ENCODE results near the gene PRAC1. TPM values are rescaled to one million over a fixed set of nuclear protein-coding genes. Genes with fewer than 3 reads are reported as not detected.
A peak's percentile ranks its signal among the peaks of the same experiment; 100 is the strongest.

The PRAC1 gene
- total and polyA plus RNA-seq, 2 experiments from 2014 or later, result not detected

DNA sequence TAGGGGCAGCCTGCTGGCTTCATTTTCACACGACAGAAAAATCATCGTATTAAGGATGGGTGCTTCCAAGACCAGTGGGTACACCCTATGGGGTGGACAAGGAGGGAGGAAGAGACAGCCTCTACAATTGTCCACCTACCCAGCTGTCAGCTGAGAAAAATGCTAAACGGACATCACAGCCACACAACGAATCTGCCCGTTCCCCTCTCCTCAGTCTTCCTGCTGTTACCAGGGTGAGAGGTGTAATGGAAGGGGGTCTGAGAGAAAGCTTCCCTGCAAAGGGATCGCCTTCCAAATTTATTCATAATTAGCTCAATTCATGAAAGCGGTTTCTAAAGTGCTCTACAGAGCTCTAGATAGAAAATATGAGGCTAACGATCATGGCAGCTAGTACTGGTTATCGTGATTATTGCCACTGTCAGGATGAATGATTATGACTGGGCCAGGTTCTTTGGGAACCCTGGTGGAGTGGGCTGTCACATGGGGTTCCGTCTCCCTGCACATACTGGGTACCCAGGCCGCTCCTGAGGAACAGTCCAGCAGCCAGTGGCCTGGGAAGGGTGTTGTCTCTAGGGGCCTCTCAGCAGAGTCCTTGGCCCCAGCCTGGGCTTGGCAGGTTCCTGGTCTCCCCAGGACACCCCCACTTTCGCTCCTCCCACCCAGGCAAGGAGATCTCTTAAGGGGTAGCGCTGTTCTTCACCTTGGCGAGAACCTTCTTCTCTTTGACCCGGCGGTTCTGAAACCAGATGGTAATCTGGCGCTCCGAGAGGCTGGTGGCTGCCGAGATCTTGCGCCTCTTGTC lies 4.0 kb upstream of the PRAC1 start:
- peaks cover 6% of the 10 kb centered on the region for H3K4me1 ChIP-seq (ENCODE audit: low read depth)
- peaks cover 100% of the 10 kb centered on the region for H3K27me3 ChIP-seq
- no peaks in the 10 kb centered on the region for H3K36me3 ChIP-seq
- no peak overlapping the region for H3K4me3 ChIP-seq
- H3K27ac ChIP-seq, result no peak overlapping the region
- TF ChIP-seq, protein P1, sequence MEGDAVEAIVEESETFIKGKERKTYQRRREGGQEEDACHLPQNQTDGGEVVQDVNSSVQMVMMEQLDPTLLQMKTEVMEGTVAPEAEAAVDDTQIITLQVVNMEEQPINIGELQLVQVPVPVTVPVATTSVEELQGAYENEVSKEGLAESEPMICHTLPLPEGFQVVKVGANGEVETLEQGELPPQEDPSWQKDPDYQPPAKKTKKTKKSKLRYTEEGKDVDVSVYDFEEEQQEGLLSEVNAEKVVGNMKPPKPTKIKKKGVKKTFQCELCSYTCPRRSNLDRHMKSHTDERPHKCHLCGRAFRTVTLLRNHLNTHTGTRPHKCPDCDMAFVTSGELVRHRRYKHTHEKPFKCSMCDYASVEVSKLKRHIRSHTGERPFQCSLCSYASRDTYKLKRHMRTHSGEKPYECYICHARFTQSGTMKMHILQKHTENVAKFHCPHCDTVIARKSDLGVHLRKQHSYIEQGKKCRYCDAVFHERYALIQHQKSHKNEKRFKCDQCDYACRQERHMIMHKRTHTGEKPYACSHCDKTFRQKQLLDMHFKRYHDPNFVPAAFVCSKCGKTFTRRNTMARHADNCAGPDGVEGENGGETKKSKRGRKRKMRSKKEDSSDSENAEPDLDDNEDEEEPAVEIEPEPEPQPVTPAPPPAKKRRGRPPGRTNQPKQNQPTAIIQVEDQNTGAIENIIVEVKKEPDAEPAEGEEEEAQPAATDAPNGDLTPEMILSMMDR (IDR thresholded peaks at IDR 0.05; ENCODE audit: low read depth, low read length), result no peak
- DNase-seq (ENCODE audit: low read depth in 1 of 2, low spot score in 1 of 2), result no peak
- H3K9me3 ChIP-seq (ENCODE audit: low read depth), result no peaks in the 10 kb centered on the region

DNA sequence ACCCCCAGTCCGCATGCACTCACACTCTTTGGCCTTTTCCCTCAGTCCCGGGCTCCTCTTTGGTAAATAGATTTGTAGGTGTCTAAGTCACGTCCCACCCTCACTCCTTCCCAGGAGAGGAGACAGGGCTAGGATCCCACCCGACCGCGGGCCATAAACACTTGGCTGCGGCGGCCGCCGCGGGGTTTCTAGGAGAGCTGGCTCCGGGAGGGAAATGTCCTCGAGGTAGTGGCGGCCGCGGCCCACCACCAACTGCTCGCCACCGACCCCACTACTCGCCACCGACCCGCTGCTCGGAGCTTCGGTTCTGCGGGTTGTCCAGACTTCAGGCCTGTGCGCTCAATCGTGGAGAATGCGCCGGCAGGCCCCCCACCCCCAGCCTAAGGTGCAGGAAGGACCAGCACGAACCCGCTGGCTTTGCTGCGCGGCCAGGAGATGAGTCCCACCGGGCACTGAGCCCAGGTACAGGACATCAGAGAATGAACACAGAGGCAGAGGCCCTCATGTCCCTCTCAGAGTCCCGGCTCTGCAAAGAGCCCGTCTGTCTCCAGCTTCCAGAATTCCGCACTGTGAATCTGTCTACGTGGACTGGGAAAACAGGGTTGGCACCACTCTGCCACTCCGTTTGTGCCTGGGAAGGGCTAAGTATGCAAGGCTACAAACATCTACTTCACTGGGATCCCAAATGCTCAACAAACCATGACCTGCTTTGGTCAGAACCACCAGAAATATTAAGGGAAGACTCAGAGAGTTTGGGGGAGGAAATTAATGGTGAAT lies 3.2 kb upstream of the PRAC1 start:
- TF ChIP-seq, protein P1 (IDR thresholded peaks at IDR 0.05; ENCODE audit: low read depth, low read length), result no peak
- no peak for DNase-seq (ENCODE audit: low read depth in 1 of 2, low spot score in 1 of 2)
- Histone ChIP-seq H3K36me3 (no peaks in the 10 kb centered on the region), H3K9me3 (ENCODE audit: low read depth) (no peaks in the 10 kb centered on the region), H3K27ac (no peak overlapping the region), H3K4me3 (no peak overlapping the region), H3K27me3 (peaks cover 100% of the 10 kb centered on the region), H3K4me1 (ENCODE audit: low read depth) (peaks cover 6% of the 10 kb centered on the region)

DNA sequence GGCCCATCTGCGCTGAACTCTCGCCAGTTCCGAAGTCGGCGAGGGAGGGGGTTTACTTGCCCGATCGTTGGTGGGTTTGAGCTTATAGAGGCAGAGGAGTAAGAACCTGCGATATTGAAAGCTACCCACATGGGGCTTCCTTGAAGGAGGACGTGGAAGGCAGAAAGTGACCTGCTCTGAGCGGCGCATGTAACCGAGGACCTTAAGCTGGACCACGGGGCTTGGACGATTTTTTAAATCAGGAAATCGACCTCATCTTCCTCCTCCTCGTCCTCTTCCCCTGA lies 2.6 kb upstream of the PRAC1 start:
- Histone ChIP-seq H3K27ac (no peak overlapping the region), H3K4me1 (ENCODE audit: low read depth) (peaks cover 6% of the 10 kb centered on the region), H3K36me3 (no peaks in the 10 kb centered on the region), H3K9me3 (ENCODE audit: low read depth) (no peaks in the 10 kb centered on the region), H3K4me3 (no peak overlapping the region), H3K27me3 (peaks cover 100% of the 10 kb centered on the region)
- no peak for DNase-seq (ENCODE audit: low read depth in 1 of 2, low spot score in 1 of 2)
- TF ChIP-seq, protein P1 (IDR thresholded peaks at IDR 0.05; ENCODE audit: low read depth, low read length), result no peak

DNA sequence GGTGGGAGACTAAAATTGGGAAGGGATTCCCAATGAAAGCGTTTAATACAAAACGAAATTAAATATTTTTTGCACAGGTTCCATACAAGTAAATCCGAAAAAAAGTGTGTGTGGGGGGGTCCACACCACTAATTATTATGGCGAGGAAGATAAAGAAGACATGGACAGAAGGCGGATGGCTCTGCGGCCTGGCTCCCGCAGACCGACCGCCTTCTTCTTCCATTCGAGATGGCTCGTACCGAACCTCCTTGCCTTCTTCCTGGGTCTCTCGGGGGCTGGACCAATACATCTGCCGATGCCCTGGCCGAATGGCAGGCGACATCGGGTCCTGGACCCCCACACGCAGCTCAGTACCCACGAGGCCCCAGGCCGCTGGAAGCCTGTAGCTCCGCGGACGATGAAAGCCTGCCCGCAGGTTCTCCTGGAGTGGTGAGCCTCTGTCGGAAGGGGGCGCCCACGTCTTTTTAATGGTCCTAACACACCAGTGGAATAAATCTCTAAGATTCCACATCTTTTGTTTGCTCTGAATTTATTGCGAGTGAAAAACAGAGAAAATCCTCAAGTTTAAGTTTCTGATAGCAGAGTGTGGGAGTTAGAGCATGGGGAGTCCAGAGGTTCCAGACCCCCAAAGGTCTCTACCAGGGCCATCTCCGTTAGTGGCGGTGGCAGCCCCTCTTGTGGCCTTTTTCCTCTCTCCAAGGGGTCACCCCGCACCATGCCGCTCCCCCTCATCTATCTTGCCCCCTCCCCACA lies 2.1 kb upstream of the PRAC1 start:
- Histone ChIP-seq H3K9me3 (ENCODE audit: low read depth) (no peaks in the 10 kb centered on the region), H3K4me3 (no peak overlapping the region), H3K4me1 (ENCODE audit: low read depth) (peaks cover 6% of the 10 kb centered on the region), H3K27me3 (peaks cover 100% of the 10 kb centered on the region), H3K36me3 (no peaks in the 10 kb centered on the region), H3K27ac (no peak overlapping the region)
- peak; percentile 83 to 89 for DNase-seq (ENCODE audit: low read depth in 1 of 2, low spot score in 1 of 2)
- TF ChIP-seq, protein P1 (IDR thresholded peaks at IDR 0.05; ENCODE audit: low read depth, low read length), result peak; percentile 80

DNA sequence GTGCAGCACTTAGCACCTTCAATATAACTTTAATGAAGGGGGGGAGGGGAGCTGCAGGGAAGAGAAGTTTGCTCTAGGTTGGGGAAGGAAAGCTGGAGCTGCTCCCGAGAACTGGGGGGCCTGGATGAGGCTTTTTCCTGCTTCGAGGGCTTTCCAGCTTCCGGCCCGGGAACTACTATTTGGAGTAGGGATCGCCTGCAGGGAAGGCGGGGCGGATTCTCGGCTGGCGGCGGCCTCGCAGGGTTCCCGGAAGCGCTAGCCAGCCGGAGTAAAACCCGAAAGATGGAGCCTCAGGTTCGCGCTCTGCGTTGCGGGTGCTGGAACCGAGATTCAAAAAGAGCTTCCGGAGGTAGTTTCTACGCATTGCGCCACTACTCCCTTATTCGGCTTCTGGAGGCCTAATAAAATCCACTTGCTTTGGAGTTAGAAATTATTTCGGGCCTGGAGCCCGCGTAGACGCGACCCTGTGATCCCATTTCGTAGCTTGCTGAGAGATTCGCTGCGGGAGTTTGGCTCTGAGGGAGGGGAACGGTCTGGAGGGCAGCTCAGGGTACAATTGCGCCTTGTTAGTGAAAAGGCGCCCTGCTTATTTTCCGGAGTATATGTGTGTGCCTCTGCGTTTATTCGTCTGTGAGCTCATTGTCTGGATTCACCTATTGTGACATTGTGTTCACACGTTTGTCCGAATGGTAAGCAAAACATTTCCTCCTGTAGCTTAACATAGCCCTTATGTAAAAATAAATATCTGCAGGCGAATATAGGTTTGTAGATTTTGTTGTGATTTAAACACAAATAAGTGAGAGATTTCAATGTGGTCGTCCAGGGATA lies 1.3 kb upstream of the PRAC1 start:
- H3K27me3 ChIP-seq, result peaks cover 100% of the 10 kb centered on the region
- no peaks in the 10 kb centered on the region for H3K4me1 ChIP-seq (ENCODE audit: low read depth)
- H3K4me3 ChIP-seq, result no peak overlapping the region
- H3K9me3 ChIP-seq (ENCODE audit: low read depth), result no peaks in the 10 kb centered on the region
- no peak overlapping the region for H3K27ac ChIP-seq
- TF ChIP-seq, protein P1 (IDR thresholded peaks at IDR 0.05; ENCODE audit: low read depth, low read length), result no peak
- no peaks in the 10 kb centered on the region for H3K36me3 ChIP-seq
- peak in 1 of 2 donors; percentile 14 for DNase-seq (ENCODE audit: low read depth in 1 of 2, low spot score in 1 of 2)

All from cardiac muscle cell (in vitro differentiated cells and primary cell).